Activated effector memory CD4-positive, alpha-beta T cell treated with anti-CD3 and anti-CD28 coated beads, Interleukin-2, amount 50 U/mL, for 16 hours (primary cell): ENCODE results near the gene IL34.

Experiments used
- DNase-seq: peaks from one replicate; pipeline ENCODE4 v3.0.0-alpha.2; 2020

The IL34 gene

GRCh38 chr16:70678898-70679670 is 32.7 kb downstream of the IL34 start:
- no peak for DNase-seq

DNA sequence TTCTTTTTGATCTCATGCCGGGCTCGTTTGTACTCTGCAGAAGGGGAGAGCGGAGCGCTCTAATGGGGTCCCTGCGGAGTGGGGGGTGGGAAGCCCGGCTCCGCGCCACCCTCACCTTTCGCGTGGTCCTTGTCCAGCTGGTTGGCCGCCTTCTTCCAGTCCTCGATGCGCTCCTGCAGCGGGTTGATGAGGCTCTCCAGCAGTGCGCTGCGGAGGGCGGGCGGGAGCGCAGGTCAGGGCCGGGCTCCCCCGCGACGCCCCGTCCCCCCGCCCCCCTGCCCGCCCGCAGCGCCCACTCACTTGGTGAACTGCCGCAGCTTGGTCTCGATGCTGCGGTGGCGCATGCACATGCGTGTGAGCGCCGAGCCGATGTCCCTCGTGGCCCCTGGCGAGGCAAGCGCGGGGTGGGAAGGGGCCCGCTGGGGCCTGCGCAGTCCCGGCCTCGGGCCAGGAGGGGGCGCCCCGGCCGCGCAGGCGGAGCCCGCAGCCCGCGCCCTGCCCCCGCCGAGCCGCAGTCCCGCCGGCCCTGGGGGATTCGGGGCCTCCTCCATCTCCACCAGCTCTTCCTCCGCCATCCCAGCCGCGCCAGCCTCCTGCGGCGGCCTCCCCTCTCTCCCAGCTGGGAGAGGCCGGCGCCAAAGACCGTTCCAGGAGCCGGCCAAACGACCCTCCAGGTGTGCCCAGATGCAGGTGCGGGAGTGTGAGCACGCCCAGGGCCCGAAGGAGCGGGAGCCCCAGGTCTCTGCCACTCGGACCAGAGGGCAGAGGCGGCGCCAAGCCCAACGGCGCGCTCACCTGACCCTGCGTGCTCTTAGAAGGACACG is 33.5 kb downstream of the IL34 start:
- DNase-seq, result no peak

DNA sequence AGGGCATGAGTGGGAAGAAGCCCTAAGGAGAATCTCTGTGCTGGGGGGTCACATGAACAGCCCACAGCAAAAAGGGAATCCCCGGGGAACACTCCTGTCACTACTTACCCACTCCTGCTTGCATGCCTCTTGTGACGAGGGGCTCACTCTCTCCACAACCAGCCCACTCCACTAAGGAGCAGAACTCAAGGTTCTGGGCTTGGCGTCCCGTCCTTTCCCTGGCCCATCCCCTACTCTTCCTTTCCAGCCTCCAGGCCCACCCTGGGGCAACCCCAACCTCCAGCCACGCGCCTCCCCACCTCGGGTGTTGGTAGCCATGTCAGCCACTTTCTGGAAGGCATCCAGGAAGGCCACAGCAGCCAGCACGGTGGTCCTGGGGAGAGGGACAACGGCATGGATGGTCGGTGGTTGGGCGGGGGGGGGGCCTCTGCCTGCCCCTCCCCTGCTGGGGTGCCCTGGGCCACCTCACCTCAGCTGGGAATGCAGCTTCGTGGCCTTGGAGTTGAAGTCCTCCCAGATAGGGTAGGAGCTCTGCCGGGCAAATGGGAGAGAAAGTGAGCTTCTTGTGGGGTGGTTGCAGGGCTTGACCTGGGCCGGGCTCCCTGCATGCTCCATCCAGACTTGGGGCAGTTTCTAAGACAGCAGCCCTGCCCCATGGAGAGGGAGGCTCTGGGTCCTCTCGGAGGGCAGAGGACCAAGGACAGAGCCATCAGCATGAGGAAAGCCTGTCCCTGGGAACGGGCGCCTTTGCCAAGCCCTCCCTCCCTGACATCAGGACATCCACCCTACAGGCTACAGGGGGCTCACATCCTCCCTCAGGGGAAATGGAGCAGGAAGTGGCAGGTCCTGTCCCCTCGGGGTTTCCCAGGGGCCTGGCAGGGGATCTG is 34.4 kb downstream of the IL34 start:
- DNase-seq, result no peak

DNA sequence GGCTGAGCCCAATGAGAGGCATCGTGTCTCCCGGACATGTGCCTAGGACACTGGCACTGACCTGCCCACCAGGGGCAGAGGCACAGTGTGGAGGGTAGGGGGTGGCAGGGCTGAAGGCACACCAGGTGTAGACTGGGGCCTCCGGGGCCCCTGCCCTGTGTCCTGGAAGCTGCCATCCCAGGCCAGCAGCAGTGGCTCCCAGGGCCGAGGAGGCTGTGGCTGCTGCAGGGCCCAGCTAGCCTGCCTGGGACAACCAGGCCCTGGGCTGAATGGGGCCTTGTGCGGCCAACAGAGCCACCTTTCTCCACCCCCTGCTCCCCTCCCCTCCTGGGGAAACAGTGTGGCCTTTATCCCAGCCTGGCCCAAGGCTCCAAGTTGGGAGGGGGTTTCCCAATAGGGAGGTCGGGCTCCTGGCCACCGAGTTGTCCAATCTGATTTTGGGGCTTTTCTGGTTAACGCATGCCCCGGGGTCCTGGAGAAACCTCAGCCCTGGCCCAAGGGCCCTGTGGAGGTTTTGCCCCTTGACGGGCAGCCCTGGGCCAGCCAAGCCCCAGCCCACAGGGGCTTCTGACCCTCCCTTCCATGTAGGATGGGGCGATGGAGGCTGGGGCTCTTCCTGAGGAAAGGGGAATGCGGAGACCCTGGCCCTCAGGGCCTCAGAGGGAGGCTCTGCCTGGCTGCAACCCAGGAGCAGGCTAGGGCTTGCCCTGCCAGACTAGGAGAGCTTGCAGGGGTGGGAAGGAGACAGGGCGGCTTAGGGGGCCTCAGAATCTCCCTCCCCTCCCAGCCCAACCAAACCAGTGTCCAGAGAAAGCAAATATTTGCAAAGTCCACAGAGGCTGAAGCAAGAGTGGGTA is 35.3 kb downstream of the IL34 start:
- DNase-seq, result no peak

GRCh38 chr16:70682239-70683145 is 36.1 kb downstream of the IL34 start:
- DNase-seq, result no peak

DNA sequence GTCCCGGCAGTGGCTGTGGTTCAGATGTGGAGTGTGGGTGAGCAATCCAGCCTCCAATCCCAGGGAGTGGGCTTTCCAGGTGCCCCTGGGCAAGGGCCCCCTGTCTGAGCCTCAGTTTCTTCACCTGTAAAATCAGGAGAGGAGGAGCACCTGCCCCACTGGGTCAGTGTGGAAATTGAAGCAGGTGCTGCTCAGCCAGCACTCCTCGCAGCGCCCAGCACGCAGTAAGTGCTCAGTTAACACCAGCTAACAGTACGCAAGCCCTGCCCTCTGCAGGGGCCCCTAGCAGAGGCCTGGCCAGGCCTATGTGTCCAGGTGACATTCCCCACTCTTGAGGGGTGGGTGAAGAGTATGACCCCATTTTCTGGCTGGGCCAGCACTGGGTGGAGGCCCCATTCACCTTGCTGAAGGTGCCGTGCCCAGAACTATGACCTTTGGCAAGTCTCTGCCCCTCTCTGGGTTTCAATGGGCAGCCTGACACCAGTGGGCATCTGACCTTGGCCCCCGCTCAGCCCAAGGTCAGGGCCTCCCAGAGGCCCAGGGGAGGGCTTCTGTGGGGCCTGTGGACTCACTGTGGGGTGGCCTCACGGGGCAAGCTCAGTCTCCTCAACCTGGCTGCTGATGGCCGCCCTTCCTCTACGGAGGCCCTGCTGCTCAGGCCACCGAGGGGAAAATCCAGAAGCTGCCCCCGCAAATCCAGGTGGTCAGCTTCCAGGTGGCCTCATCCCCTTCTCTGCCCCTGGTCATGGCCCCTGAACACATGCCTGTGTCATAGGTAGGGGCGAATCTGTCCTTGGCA is 37.0 kb downstream of the IL34 start:
- DNase-seq, result no peak

- no peak for DNase-seq
Measured at GRCh38 chr16:70684146-70685060, 38.0 kb downstream of the IL34 start.

- DNase-seq, result no peak
Measured at GRCh38 chr16:70685061-70685937, 38.9 kb downstream of the IL34 start.

DNA sequence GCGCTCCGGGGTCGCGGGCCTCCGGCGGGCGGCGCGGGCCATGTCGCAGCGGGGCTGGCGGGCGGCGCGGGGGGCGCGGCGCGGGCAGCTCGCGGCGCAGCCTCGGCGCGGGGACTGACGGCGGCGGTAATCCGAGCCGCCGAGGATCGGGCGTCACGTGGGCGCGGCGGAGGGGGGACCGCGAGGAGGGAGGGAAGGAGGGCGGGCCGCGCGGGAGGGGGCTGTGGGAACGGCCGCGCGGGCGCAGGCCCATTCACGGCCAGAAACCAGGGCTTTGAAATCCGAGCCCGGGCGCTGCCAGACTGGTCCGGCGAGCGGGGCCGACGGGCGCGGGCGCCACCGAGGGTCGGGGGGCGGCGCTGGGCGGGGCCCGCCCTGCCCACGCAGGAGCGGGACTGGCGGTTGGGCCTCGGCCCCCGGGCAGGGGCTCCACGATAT is 39.6 kb downstream of the IL34 start, which contains the start of gene MTSS2:
TSS of gene MTSS2 (minus strand) at position 116 of the 438 bp plus-strand sequence. CDS start 262 bp downstream, outside the sequence.
- no peak for DNase-seq

GRCh38 chr16:70686376-70687101 is 40.2 kb downstream of the IL34 start:
- no peak for DNase-seq

DNA sequence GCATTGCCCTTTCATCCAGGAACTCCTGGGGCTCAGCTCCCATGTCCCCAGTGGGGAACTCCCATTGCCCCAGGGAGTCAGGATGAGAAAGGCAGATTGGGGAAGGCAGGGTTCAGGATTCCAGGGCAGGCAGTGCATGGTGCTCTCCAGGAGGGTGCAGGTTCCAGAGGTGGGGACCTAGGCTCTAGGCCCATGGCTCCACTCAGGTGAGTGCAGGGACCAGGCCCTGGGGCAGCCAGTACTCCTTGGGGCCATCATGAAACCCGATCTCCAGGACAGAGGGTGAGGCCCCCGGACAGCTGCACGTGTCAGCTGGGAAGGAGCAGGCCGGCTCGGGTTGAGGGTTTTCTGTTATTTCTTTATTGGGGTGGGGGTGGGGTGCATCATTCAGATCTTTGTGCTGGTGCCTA is 40.7 kb downstream of the IL34 start:
- DNase-seq, result no peak

GRCh38 chr16:70687671-70688245 is 41.4 kb downstream of the IL34 start:
- no peak for DNase-seq

GRCh38 chr16:70688246-70688742 is 41.9 kb downstream of the IL34 start:
- no peak for DNase-seq

DNA sequence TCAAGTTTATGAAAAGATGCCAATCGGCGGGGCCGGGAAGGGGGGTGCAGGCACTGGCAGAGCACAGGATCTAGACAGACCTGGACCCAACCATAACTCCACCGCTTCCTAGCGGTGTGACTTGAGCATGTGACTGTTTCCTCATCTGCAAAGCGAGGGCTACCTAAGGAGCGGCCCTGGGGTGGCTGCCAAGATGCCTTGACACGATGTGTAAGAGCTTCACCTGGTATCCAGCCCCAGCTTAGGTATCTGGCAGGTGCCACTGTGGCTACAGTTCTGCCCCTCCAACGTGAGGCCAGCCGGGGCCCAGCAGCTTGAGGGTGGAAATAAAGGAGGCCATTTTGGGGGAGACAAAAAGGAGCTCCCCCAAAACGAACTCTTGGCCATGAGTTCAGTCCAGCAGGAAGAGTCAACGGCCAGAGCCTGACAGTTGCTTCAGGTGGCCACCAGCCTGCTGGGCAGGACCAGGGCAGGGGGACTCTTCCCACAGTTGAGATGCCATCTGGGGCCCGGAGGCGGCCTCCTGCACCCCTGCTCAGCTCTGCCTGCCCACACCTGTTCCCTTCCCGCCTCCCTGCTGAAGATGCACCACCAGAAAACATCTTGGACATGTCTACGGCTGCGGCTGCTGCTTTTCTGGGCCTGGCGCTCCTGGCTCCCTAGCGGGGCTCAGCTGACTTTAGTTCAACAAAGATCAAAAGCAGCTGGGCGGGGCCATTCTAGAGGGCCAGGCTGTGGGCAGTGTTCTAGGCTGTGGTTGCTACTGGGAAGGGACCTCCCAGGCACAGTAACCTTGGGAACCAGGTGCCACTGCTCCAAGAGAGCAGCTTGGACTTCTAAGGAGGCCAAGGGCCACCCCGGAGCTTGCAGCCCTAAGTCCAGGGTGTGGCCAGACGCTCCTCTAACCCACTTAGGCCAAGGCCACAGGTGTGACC is 42.9 kb downstream of the IL34 start:
- DNase-seq, result no peak
